K562 (cell line): ENCODE measurements around the gene RSU1.

ENCODE experiments used
- BRF1 ChIP-seq: IDR thresholded peaks from 3 replicates; pipeline ENCODE4 v1.6.1; 2011; ENCODE audit warnings: borderline replicate concordance, mild to moderate bottlenecking; ENCODE audit not compliant: insufficient read length; ENCODE audit errors: extremely low read depth
- CHD2 ChIP-seq: IDR thresholded peaks from 2 replicates; pipeline ENCODE4 v1.6.1; 2011; ENCODE audit warnings: low read depth, low read length
- EP300 ChIP-seq: IDR thresholded peaks from 2 replicates; pipeline ENCODE4 v1.6.1; 2012; ENCODE audit warnings: low read length, improper control_type of control experiment
- EZH2 ChIP-seq: IDR thresholded peaks from 2 replicates; pipeline ENCODE4 v1.6.1; 2012; ENCODE audit warnings: low read depth, mild to moderate bottlenecking, inconsistent platforms, low read length, borderline replicate concordance
- MNT ChIP-seq, 2 experiments: fragments of 450-650 bp; conservative IDR thresholded peaks; 2 replicates each; pipeline ENCODE4 v1.6.1; 2017; ENCODE audit warnings: mild to moderate bottlenecking in 2 of 2, moderate library complexity in 2 of 2
- POLR2A ChIP-seq: fragments of 450-650 bp; conservative IDR thresholded peaks from 2 replicates; pipeline ENCODE4 v1.6.1; 2016
- ZBTB2 ChIP-seq: fragments of 450-650 bp; IDR thresholded peaks from 2 replicates; pipeline ENCODE4 v1.6.1; 2016; ENCODE audit warnings: antibody characterized with exemption
- ZNF143 ChIP-seq: sonication (generic); formaldehyde crosslinking; IDR thresholded peaks from 2 replicates; pipeline ENCODE4 v1.9.0; 2022; ENCODE audit warnings: mild to moderate bottlenecking, missing genetic modification reagents
- TF ChIP-seq, protein P1 (sequence below): sonication (generic); formaldehyde crosslinking; IDR thresholded peaks from 2 replicates; pipeline ENCODE4 v1.9.0; 2022; ENCODE audit warnings: mild to moderate bottlenecking, missing genetic modification reagents
- TF ChIP-seq, protein P2 (sequence below), 3 experiments: IDR thresholded peaks in 2 of 3; conservative IDR thresholded peaks in 1 of 3; 2 replicates each; pipeline ENCODE4 v1.5.1; 2011 to 2012; ENCODE audit warnings: low read length in 3 of 3, mild to moderate bottlenecking in 3 of 3, control low read depth in 2 of 3, improper control_type of control experiment in 1 of 3, inconsistent platforms in 1 of 3, low read depth in 1 of 3, mixed read lengths in 1 of 3, moderate library complexity in 1 of 3; ENCODE audit not compliant: insufficient read depth in 2 of 3

- TF ChIP-seq, protein P1, sequence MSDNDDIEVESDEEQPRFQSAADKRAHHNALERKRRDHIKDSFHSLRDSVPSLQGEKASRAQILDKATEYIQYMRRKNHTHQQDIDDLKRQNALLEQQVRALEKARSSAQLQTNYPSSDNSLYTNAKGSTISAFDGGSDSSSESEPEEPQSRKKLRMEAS (CRISPR knock-in tag): no peak
- TF ChIP-seq, protein P2, sequence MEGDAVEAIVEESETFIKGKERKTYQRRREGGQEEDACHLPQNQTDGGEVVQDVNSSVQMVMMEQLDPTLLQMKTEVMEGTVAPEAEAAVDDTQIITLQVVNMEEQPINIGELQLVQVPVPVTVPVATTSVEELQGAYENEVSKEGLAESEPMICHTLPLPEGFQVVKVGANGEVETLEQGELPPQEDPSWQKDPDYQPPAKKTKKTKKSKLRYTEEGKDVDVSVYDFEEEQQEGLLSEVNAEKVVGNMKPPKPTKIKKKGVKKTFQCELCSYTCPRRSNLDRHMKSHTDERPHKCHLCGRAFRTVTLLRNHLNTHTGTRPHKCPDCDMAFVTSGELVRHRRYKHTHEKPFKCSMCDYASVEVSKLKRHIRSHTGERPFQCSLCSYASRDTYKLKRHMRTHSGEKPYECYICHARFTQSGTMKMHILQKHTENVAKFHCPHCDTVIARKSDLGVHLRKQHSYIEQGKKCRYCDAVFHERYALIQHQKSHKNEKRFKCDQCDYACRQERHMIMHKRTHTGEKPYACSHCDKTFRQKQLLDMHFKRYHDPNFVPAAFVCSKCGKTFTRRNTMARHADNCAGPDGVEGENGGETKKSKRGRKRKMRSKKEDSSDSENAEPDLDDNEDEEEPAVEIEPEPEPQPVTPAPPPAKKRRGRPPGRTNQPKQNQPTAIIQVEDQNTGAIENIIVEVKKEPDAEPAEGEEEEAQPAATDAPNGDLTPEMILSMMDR (IDR thresholded peaks at IDR 0.05 in 2 of 3, conservative IDR thresholded peaks at IDR 0.05 in 1 of 3; ENCODE audit: insufficient read depth in 2 of 3, low read depth in 1 of 3, low read length in 3 of 3): no peak
- TF ChIP-seq BRF1 (no peak), CHD2 (no peak), ZNF143 (no peak), POLR2A (no peak), MNT (conservative IDR thresholded peaks at IDR 0.05) (no peak), EZH2 (no peak), ZBTB2 (no peak), EP300 (no peak)
These were observed 17.6 kb downstream of the RSU1 start for GRCh38 chr10:16799621-16800020.
